COLO668 (cell line): ENCODE results near the gene HSP90B1.

Source experiments
- DNase-seq: peaks from one replicate; lab custom pipeline; 2025; ENCODE audit not compliant: unreplicated experiment; lab: John Stamatoyannopoulos, UW

Gene HSP90B1

DNA sequence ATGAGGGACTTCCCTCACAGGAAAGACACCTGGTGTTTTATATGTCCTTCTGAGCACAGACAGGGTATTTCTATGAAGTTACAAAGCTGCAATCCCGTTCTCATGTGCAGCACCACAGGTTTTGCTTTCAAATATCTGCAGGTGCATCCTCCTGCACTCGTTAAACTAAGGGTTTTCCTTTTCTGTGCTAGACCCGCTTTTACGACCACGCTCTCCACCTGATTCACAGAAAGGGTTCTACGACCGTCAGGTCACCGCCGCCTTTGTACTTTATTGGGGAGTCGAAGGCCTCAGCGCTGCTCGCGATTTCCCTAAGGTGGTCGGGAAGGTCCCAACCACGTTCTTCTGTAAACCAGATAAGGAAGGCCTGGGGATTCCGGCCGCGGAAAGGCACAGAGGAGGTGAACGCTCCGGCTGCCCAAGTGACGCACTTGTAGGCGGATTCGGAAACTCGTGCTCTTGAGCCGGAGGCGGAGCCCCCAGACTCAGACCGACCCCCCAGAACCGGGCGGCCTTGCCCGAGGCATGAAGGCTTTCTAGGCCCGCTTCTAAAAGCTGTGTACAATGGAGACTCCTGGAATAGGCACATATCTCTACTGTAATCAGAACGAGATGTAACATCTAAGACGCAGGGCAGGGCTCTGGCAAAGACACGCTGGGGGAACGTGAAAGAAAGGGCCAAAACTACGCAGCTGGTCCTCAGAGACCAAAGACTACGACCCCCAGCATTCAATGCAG, 995 bp upstream of the HSP90B1 start:
- DNase-seq, result peak; percentile 92

DNA sequence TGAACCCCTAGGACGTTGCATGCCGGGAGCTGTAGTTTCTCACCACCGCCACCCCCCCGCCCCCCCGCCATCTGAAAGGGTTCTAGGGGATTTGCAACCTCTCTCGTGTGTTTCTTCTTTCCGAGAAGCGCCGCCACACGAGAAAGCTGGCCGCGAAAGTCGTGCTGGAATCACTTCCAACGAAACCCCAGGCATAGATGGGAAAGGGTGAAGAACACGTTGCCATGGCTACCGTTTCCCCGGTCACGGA, 501 bp upstream of the HSP90B1 start:
- DNase-seq, result no peak

DNA sequence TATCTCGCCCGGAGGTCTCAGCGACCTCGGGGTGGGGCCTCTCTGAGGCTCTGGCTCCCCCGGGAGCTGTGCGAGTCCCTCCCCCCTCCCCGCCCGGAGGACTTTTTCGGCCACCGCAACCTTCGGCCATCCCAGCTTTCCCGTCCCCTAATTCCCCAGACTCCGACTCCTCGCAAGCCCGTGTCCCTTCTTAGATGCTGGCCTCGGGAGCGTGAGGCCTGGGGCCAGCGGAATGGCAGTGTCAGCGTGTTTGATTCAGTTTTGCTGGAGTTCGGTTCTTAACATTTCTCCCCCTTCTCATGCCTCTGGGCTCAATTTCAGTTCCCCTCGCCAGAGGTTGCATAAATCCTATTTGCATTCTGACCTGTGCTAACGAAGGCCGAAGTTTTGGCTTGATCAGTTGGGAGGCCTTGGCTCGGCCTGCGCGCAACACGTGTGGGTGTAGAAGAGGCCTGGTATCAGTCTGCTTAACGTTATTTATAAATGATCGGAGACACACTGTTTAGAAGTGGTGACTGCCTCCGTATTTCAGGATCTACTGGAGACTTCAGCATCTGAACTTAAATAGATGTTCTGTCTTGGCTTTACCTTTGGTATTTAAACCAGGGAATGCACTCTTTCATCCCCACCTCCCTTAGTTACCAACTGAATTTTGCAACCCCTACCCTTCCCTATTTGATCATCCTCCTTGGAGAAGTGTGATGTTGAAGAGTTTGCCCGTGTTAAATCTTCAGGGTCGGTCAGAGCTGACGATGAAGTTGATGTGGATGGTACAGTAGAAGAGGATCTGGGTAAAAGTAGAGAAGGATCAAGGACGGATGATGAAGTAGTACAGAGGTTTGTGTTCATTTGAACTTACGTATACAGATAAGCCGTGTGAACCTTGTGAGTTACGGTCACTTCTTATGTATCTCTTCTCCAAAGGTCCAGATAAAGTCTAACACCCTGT, 851 bp downstream of the HSP90B1 start:
- DNase-seq, result peak; percentile 56

DNA sequence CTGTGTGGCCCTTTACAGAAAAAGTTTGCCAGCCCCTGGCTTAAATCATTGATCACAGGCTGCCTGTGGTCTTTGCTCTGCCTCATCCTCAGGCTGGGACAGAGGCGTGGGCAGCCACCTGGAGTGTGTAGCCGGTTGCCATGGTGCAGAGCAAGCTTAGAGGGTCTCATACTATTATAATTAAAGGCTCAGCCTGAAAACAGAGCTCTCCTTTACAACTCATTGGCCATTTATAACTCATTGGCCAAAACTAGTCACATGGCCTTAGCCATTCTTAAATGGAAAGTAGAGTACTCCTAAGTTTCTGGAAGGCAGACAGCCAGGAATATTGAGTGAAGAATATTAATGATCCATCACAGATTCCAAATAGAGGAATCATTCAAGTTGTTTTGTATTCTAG, 3.0 kb downstream of the HSP90B1 start:
- DNase-seq, result no peak

DNA sequence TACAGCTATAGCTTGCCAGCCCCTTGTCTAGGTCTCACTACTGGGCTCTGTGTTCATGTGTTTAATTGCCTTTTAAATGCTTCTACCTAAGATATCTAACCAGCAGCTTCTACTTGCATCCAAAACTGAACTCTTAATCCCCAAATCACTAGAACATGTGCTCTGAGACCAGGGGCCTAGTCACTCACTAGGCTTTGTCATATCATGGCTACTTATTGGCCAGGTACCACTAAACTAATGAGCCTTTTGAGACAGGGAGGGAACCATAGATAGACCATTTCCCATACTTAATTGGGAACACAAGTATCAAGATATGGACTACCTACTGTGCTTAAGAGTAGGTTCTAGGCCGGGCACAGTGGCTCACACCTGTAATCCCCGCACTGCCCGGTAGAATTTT, 6.5 kb downstream of the HSP90B1 start:
- no peak for DNase-seq

DNA sequence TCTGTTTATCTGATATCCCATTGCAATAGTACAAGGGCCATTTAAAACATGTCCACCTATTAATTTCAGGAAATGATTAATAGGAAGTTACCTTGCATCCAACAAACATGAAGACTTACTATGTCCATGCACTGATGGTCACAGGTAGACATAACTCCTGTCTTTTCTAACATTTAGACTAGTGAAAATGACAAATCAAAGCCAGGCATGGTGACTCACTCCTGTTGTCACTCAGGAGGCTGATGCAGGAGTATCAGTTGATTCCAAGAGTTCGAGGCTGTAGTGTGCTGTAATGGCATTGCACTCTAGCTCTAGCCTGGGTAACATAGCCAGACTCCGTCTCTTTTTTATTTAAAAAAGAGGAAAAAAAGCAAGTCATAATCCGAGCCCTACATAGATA, 14.8 kb downstream of the HSP90B1 start:
- no peak for DNase-seq

DNA sequence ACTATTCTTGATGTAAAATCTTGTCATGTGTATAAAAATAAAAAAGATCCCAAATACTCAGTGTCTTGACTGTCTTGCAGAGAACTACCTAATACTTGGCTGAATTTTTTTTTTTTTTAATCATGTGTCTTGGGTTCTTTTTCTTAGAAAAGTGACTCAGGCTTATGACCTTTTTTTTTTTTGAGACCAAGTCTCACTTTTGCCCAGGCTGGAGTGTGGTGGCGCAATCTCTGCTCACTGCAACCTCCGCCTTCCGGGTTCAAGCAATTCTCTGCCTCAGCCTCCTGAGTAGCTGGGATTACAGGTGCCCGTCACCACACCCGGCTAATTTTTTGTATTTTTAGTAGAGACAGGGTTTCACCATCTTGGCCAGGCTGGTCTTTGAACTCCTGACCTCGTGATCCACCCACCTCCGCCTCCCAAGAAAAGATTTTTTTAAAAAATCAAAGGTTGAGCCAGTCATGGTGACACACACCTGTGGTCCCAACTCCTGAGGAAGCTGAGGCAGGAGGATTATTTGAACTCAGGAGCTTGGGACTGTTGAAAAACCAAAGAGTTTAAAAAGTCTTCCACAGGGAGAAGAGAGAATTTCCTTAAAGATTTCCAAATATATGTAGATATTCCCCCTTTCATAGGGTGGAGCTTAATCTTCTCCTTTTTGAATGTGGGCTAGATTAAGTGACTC, 17.8 kb downstream of the HSP90B1 start:
- no peak for DNase-seq

DNA sequence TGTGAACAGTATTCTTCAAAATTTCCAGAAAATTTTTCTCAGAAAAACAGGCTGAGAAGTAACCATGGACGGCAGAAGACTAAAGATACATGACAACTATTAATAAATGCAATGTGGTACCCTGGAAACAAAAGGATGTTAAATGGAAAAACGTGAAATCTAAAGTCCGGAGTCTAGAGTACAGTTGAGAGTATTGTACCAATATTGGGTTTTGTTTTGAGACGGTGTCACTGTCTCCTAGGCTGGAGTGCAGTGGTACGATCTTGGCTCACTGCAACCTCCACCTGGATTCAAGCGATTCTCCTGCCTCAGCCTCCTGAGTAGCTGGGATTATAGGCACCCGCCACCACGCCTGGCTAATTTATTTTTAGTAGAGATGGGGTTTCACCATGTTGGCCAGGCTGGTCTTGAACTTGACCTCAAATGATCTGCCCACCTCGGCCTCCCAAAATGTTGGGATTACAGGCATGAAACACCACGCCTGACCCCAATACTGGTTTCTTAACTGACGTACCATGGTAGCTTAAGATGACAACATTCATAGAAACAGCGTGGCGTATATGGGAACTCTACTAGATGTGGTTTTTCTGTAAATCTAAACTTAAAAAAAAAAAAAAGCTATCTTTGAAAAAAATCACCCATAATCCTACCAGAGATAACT, 18.7 kb downstream of the HSP90B1 start:
- DNase-seq, result no peak

DNA sequence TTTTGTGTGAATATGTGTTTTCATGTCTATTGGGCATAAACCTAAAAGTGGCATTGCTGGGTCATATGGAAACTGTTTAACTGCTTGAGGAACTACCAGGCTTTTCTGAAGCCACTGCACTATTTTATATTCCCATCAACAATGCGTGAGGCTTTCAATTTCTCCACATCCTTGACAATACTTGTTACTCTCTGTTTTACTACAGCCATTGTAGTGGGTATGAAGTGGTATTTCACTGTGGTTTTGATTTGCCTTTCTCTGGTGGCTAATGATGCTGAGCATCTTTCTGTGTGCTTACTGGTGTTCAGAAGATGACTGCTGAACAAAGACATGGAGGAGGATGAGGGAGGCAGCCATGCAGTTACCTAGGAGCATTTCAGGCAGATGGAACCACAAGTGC, 22.3 kb downstream of the HSP90B1 start:
- DNase-seq, result no peak

DNA sequence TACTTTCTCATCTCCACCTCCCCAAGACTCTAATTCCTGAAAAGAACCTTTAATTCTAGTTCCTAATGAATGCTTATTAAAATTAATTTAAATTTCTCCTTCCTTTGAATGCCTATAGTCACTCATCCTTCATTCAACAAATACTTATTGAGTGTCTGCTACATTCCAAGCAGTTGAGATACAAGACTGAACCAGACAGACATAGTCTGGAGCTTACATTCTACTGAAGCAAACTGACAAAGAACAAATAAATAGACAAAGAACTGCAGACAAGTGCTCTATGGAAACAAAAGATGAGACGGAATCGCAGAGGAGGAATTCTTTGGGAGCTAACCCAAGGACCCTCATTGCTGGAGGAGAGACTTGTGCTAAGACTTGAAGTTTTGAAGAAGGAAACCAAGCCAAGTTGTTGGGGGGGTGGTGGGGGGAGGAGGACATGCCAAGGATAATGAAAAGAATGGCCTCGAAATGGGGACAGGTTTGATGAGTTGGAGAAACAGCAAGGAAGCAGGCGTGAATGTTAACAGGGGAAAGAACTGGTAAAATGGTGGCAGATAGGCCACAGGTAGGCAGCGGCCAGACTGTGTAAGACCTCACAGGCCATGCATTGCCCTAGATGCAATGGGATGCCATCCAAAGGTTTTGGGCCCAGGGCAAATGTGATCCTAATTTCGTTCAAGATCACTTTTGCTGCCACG, 25.8 kb downstream of the HSP90B1 start:
- peak; percentile 49 for DNase-seq

DNA sequence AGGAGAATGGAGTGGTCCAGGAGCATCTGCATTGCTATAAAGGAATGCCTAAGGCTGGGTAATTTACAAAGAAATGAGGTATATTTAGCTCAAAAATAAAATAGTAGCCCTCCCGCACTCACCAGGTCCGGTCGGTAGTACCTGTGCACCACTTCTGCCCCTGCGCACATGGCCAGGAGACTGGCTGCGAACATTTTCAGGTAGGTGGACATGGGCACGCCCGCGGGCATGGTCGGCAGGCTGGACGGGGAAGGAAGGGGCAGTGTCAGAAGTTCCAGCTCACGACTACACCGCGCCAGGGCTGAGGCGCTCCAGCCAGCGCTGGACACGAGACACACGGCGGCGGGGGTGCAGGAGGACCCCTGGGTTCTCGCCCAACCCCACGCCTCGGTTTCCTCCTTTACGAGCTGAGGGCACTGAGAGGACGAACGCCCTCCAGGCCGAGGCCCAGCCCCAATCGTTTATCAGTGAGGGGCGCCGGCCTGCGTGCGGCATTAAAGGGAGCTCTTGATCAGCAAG, 26.4 kb downstream of the HSP90B1 start:
- peak; percentile 74 for DNase-seq

DNA sequence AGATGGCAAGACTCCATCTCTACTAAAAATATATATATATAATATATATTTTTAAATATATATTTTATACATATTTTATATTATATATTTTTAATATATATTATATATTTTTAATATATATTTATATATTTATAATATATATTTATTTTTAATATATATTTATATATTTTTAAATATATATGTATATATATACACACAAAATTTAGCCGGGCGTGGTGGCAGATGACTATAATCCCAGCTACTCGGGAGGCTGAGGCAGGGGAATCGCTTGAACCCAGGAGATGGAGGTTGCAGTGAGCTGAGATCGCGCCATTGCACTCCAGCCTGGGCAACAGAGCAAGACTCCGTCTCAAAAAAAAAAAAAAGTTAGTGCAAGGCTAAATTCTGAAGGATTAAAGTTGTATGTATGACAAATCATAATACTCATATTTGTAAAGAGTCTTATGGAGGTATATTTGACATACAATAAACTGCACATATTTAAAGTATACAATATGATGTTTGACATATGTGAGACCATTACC, 27.7 kb downstream of the HSP90B1 start:
- DNase-seq, result no peak

DNA sequence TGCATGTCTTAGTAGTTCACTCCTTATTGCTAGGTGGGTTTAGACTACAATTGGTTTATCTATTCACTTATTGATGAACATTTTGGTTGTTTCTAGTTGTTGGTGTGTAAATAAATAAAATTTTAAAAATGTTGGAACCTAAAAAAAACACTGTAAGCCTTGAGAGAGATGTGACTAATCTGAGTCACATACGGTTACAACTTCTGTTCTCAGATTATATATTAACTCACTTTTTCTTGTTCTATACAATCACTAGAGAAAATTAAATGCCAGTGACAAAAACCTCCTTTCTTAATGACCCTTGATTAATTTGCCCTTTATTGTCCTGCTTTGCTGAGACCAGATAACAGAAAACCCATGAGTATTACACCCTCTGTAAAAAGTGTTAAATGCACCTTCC, 28.4 kb downstream of the HSP90B1 start:
- DNase-seq, result no peak

DNA sequence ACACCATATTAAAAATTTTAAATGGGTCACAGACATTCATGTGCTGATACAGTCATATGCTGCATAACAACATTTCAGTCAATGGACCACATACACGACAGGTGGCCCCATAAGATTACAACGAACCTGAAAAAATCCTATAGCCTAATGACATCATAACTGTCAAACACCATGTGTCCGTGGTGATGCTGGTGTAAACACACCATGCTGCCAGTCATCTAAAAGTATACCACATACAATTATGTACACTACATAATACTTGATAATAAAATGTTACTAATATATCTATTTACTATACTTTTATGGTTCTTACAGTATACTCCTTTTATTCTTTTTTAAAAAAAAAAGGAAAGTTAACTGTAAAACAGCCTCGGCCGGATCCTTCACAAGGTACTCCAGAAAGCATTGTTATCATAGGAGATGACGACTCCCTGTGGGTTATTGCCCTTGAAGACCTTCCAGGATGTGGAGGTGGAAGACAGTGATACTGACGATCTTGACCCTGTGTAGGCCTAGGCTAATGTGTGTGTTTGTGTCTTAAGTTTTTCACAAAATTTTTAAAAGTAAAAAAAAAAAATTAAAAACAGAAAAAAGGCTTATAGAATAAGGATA, 30.5 kb downstream of the HSP90B1 start:
- no peak for DNase-seq

DNA sequence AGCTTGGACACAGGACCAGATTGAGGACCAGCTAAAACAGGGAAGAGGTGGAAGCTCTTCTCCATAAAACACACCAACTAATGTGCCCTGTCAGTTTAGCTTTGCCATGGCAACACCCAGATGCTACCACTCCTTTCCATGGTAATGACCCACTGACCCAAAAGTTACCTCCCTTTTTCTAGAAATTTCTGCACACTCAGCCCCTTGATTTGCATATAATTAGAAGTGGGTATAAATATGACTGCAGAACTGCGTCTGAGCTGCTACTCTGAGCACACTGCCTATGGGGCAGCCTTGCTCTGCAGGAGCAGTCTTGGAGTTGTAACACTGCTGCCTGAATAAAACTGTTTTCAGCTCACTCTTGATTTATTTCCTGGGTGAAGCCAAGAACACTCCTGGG, 32.3 kb downstream of the HSP90B1 start:
- no peak for DNase-seq

DNA sequence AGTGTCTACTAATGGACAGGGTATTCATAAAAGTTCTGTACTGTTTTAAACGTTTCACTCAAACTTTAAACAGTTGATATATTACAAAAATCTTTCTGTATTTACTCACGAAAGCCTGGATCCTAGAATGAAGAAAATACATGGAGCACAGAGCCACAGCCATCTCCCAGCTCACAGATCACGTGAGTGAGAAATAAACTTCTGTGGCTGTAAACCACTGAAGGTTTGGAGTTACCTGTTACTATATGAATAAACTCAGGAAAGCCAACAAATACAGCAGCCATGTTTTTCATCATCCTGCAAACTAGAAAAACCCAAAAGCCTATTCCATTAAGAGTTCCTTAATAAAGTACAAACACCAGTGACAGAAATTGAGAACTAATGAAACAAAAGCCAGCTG, 34.6 kb downstream of the HSP90B1 start:
- DNase-seq, result no peak

DNA sequence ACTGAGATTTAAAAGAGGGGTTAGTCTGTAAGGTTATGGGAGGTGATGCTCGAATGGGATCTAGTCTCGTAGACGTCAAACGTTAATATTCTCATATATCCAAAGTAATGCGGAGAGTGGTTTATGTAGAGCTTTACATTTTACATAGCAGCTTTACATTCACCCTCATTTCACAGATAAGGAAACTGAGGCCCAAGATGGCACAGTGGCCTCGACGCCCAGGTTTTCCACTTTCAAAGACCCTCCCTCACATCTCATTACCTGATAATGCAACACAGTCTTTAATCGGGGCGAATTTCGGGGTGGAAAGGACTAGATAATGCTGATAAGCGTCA, 35.0 kb downstream of the HSP90B1 start:
- DNase-seq, result no peak

DNA sequence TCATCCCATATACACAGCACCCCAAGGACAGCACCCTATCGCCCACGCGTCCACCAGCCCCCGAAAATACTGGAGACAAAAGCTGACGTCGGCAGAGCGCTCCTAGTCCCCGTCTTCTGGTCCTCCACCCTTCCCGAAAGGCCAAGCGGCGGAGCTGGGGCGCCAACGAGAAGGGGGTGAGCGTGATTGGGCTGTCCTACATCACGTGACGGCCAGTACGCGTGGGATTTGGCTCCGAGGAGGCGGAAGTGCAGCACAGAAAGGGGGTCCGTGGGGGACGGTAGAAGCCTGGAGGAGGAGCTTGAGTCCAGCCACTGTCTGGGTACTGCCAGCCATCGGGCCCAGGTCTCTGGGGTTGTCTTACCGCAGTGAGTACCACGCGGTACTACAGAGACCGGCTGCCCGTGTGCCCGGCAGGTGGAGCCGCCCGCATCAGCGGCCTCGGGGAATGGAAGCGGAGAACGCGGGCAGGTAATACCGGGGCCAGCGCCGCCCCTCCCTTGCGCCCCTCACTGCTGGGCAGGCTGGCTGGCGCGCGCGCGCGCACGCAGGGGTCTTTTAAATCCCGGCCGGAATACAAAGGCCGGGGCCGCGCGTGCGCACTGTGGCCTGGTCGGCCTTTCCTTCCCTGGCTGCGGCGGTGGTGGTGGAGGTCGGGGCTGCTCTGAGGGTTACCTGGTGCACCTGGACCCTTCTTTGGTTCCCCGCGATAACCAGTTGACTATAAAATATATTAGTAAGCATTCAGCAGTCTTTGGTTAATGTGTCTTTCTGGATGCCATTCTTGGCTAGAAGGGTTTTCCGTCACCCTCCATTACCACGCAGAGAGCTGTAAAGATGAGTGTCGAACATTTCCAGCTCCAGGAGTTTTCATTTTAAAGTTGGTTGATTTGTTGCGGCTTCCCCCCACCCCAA, 35.6 kb downstream of the HSP90B1 start, which contains the start of gene TDG:
Gene TDG, plus strand, starts transcription at position 283 of the 915 bp plus-strand sequence. Its CDS starts 166 bp downstream, at position 449.
- DNase-seq, result peak; percentile 99

DNA sequence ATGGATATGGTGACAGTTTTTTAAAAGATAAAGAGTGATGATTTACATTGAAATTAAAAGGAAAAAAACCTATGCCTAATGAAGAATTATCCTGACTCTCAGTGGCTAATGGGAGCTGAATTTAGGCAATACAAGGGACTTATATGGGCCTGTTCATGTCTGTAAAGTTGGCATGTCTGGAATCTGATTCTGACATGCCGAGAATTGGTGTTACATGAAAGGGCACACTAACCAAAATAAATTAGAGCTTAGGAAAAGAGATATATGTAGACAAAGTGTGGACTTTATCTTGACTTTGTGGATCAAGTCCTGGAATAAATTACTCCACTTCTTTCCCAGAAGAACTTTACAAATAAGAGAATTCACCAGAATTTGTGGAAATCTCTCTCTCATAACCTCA, 36.5 kb downstream of the HSP90B1 start:
- no peak for DNase-seq
